KMS-11 (cell line): ENCODE data around the gene GALNT10.

ENCODE experiments used
- H2AFZ ChIP-seq: fragments of 200-600 bp; sonication (generic); 2 replicates; pipeline ENCODE4 v1.6.1; 2016; ENCODE audit warnings: antibody characterized with exemption, mixed run types, low read depth
- H3K27ac ChIP-seq: fragments of 200-600 bp; sonication (generic); 2 replicates; pipeline ENCODE4 v1.6.1; 2016; ENCODE audit warnings: mild to moderate bottlenecking, mixed run types
- H3K27me3 ChIP-seq: fragments of 200-600 bp; sonication (generic); 2 replicates; pipeline ENCODE4 v1.6.1; 2017; ENCODE audit warnings: mild to moderate bottlenecking, low read depth, mixed run types, moderate library complexity; ENCODE audit not compliant: insufficient read depth
- H3K36me3 ChIP-seq: fragments of 200-600 bp; sonication (generic); 2 replicates; pipeline ENCODE4 v1.6.1; 2017; ENCODE audit warnings: mild to moderate bottlenecking, mixed run types; ENCODE audit not compliant: insufficient read depth
- H3K4me1 ChIP-seq: fragments of 200-600 bp; sonication (generic); 2 replicates; pipeline ENCODE4 v1.6.1; 2016; ENCODE audit warnings: mild to moderate bottlenecking, low read depth, mixed run types; ENCODE audit not compliant: poor library complexity, severe bottlenecking
- H3K4me2 ChIP-seq: fragments of 200-600 bp; sonication (generic); 2 replicates; pipeline ENCODE4 v1.7.0; 2016; ENCODE audit warnings: mild to moderate bottlenecking, mixed run types
- H3K4me3 ChIP-seq: fragments of 200-600 bp; sonication (generic); IDR thresholded peaks from 2 replicates; pipeline ENCODE4 v1.6.1; 2017; ENCODE audit warnings: low read depth, low read length, mixed read lengths; ENCODE audit not compliant: insufficient read depth
- H3K79me2 ChIP-seq: fragments of 200-600 bp; sonication (generic); 2 replicates; pipeline ENCODE4 v1.6.1; 2016; ENCODE audit warnings: low read depth, mixed run types; ENCODE audit not compliant: insufficient read depth
- H3K9ac ChIP-seq: fragments of 200-600 bp; sonication (generic); 2 replicates; pipeline ENCODE4 v1.6.1; 2016; ENCODE audit warnings: mild to moderate bottlenecking, mixed run types
- H4K20me1 ChIP-seq: fragments of 200-600 bp; sonication (generic); 2 replicates; pipeline ENCODE4 v1.6.1; 2016; ENCODE audit warnings: mild to moderate bottlenecking, mixed run types; ENCODE audit not compliant: insufficient read depth
- CTCF ChIP-seq: fragments of 200-600 bp; sonication (generic); conservative IDR thresholded peaks from 2 replicates; pipeline ENCODE4 v1.6.1; 2017; ENCODE audit warnings: low read depth, mild to moderate bottlenecking, antibody characterized with exemption, low read length, moderate library complexity, mixed read lengths

The GALNT10 gene

GRCh38 chr5:154370119-154370518, 179.6 kb downstream of the GALNT10 start:
- no peak for TF ChIP-seq CTCF
- Histone ChIP-seq H3K4me3 (no peak overlapping the region), H4K20me1 (no peaks in the 10 kb centered on the region)

GRCh38 chr5:154370813-154371212, 180.3 kb downstream of the GALNT10 start:
- no peak overlapping the region for H2AFZ ChIP-seq
- H3K36me3 ChIP-seq = no peaks in the 10 kb centered on the region
- no peaks in the 10 kb centered on the region for H3K79me2 ChIP-seq
- no peak overlapping the region for H3K4me3 ChIP-seq
- no peak overlapping the region for H3K4me2 ChIP-seq
- no peak overlapping the region for H3K9ac ChIP-seq
- TF ChIP-seq CTCF = no peak
- H3K27ac ChIP-seq = no peak overlapping the region
- H3K27me3 ChIP-seq = no peaks in the 10 kb centered on the region
- H3K4me1 ChIP-seq = peaks cover 3% of the 10 kb centered on the region
- H4K20me1 ChIP-seq = no peaks in the 10 kb centered on the region

More at GRCh38 chr5:154370119-154370518, 179.6 kb downstream of the GALNT10 start:
- Histone ChIP-seq H3K36me3 (no peaks in the 10 kb centered on the region), H3K4me2 (no peak overlapping the region), H3K4me1 (peaks cover 3% of the 10 kb centered on the region), H3K27me3 (no peaks in the 10 kb centered on the region), H3K79me2 (no peaks in the 10 kb centered on the region), H2AFZ (no peak overlapping the region), H3K9ac (no peak overlapping the region), H3K27ac (no peak overlapping the region)

GRCh38 chr5:154371687-154372086, 181.2 kb downstream of the GALNT10 start:
- H3K27me3 ChIP-seq = no peaks in the 10 kb centered on the region
- H3K79me2 ChIP-seq = no peaks in the 10 kb centered on the region
- no peak overlapping the region for H3K27ac ChIP-seq
- H3K9ac ChIP-seq = no peak overlapping the region
- no peak overlapping the region for H3K4me3 ChIP-seq
- no peak for TF ChIP-seq CTCF
- no peak overlapping the region for H3K4me2 ChIP-seq
- H3K36me3 ChIP-seq = no peaks in the 10 kb centered on the region
- no peaks in the 10 kb centered on the region for H4K20me1 ChIP-seq
- H2AFZ ChIP-seq = no peak overlapping the region
- peaks cover 3% of the 10 kb centered on the region for H3K4me1 ChIP-seq

DNA sequence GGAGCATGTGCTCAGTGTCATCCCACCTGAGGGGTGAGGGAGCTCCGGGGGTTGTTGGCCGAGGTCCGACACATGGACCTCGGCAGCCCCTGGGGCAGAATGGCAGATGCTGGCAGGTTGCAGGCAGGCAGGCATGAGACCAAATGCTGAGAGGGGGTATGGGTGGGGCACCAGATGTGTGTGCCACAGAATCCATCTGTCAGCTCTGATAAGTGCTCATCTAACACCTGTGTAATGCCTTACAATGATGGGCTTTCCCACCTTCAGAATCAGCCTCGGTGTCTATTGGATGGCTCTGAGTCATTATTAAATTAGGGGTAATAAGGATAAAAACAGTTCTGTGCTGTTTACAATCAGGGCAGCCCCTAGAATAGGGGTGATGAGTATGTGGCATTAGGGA, 182.1 kb downstream of the GALNT10 start:
- H3K27me3 ChIP-seq = no peaks in the 10 kb centered on the region
- H4K20me1 ChIP-seq = no peaks in the 10 kb centered on the region
- H3K27ac ChIP-seq = no peak overlapping the region
- no peaks in the 10 kb centered on the region for H3K79me2 ChIP-seq
- no peak overlapping the region for H2AFZ ChIP-seq
- H3K4me3 ChIP-seq = no peak overlapping the region
- H3K9ac ChIP-seq = no peak overlapping the region
- no peak for TF ChIP-seq CTCF
- H3K4me1 ChIP-seq = no peaks in the 10 kb centered on the region
- H3K36me3 ChIP-seq = no peaks in the 10 kb centered on the region
- H3K4me2 ChIP-seq = no peak overlapping the region
